Measurements from ENCODE around the gene COA8. TPM values are rescaled to one million over a fixed set of nuclear protein-coding genes. Genes with fewer than 3 reads are reported as not detected.

The COA8 gene
- total and polyA plus RNA-seq, 2 donors (not counting 3 experiments of a cell fraction or from before 2014, with no cell fraction given): 19.1 to 46.4 TPM

- peaks cover 77% of the 10 kb centered on the region for H3K79me2 ChIP-seq (ENCODE audit: control insufficient read depth, insufficient read depth, low read length)
- no peak overlapping the region for H3K27ac ChIP-seq (ENCODE audit: insufficient read depth, low read depth, low read length)
- ChIA-PET POLR2A (no interaction called here), CTCF (no interaction called here)
- no peaks in the 10 kb centered on the region for H3K27me3 ChIP-seq (ENCODE audit: control insufficient read depth in 2 of 2, insufficient read depth in 2 of 2, low read length in 2 of 2)
- H3K36me3 ChIP-seq (ENCODE audit: control insufficient read depth in 2 of 2, extremely low read depth in 1 of 2, insufficient read depth in 2 of 2, low read length in 2 of 2): peaks cover 16 to 21% of the 10 kb centered on the region in 2 experiments
- H4K20me1 ChIP-seq (replicated peaks; ENCODE audit: control insufficient read depth, extremely low read depth, insufficient read depth, low read length): no peaks in the 10 kb centered on the region
- H3K9me3 ChIP-seq (replicated peaks; ENCODE audit: control insufficient read depth, insufficient read depth, low read length): no peaks in the 10 kb centered on the region
- H2AFZ ChIP-seq (ENCODE audit: low read depth, low read length): no peak overlapping the region
- H3K4me3 ChIP-seq (replicated peaks in 1 of 3; ENCODE audit: insufficient read depth in 1 of 3, low read depth in 1 of 3, low read length in 3 of 3): no peak overlapping the region
- intact Hi-C loops (cut with micrococcal nuclease): loop anchor here (5.0 kb wide), 1 partner anchor 32 kb away; the partner anchor contains the start of gene TRMT61A
- H3K4me2 ChIP-seq (ENCODE audit: insufficient read depth, low read length): no peak overlapping the region
- no peak overlapping the region for H3K9ac ChIP-seq (replicated peaks; ENCODE audit: extremely low read depth, insufficient read depth, low read length)
- no peak for DNase-seq (ENCODE audit: low read depth, low spot score)
- H3K4me1 ChIP-seq (ENCODE audit: control insufficient read depth, extremely low read depth, insufficient read depth, low read length): peaks cover 23% of the 10 kb centered on the region
- BruUV-seq (replicated peaks): no TSS peak
- TF ChIP-seq POLR2A (IDR thresholded peaks at IDR 0.05; ENCODE audit: low read depth, low read length): no peak
- no peak for TF ChIP-seq GATA2 (IDR thresholded peaks at IDR 0.05; ENCODE audit: insufficient read depth, insufficient read length, low read depth, low read length)
- no peak for TF ChIP-seq JUN (IDR thresholded peaks at IDR 0.05; ENCODE audit: borderline replicate concordance, insufficient read depth, insufficient read length, low read depth)
- TF ChIP-seq EZH2 (IDR thresholded peaks at IDR 0.05; ENCODE audit: borderline replicate concordance, low read depth, low read length, severe bottlenecking): no peak
- no peak for TF ChIP-seq MAX (IDR thresholded peaks at IDR 0.05; ENCODE audit: insufficient read depth, insufficient read length)
- no peak for TF ChIP-seq FOS (IDR thresholded peaks at IDR 0.05; ENCODE audit: borderline replicate concordance, insufficient read depth, low read length)
- TF ChIP-seq MYC (IDR thresholded peaks at IDR 0.05; ENCODE audit: low read depth, low read length): no peak
- TF ChIP-seq POLR2AphosphoS5 (IDR thresholded peaks at IDR 0.05; ENCODE audit: insufficient read depth, low read depth, low read length): no peak
- no peak for TF ChIP-seq CTCF (IDR thresholded peaks at IDR 0.05; ENCODE audit: extremely low read depth in 1 of 2, insufficient read depth in 1 of 2, low read depth in 1 of 2, low read length in 2 of 2)
- dilution Hi-C loops (cut with MboI; ENCODE audit: extremely low pct_ligation_motif_present, low sequenced_read_pairs): no loop called here
- H3K9me1 ChIP-seq (replicated peaks; ENCODE audit: control insufficient read depth, extremely low read depth, insufficient read depth, low read length): no peaks in the 10 kb centered on the region
- no peak for FAIRE-seq
Measured at GRCh38 chr14:103559766-103560165, 3.0 kb upstream of the COA8 start.
